ENCODE data around the gene CBX8.

Gene CBX8

DNA sequence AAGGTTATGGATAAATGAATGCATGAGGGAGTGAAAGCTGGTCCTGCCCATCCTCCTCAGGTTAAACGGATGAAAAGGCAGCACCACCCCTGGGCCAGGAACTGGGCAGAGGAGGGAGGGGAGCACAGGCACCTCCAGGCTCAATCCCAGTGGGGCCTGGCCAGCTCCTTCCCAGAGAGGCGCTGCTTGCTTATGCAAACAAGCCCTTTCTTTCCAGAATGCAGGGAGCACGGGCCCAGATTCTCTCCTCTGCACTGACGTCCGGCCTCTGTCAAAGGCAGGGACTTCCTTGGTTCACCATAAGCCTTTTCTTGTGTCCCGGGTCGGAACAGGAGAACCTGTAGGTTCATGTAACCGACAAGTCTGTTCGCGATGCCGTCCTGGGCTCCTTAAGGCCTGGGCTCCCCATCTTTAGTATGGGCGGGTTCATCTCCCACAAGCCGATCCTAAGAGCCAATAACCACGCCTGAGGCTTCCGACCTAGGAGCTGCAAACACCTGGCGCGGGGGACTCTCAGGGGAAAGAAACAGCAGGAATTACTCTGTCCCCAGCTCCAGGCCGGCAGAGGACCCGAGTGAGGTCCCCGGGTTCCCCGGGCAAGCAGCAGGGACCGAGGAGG is 49.9 kb downstream of the CBX8 start:
- DNase-seq (ENCODE audit: low read depth, low spot score), result no peak
- Histone ChIP-seq H3K36me3 (ENCODE audit: insufficient read depth, low read length) (no peaks in the 10 kb centered on the region), H3K4me3 (no peak overlapping the region), H3K9me3 (ENCODE audit: low read depth, low read length) (no peaks in the 10 kb centered on the region), H3K9ac (ENCODE audit: insufficient read length) (no peak overlapping the region), H3K27ac (no peak overlapping the region)
- no peak for TF ChIP-seq EZH2 (IDR thresholded peaks at IDR 0.05)
- TF ChIP-seq POLR2AphosphoS5 (IDR thresholded peaks at IDR 0.05; ENCODE audit: borderline replicate concordance, low read depth, low read length), result no peak
- no peak for TF ChIP-seq FOXP2 (optimal IDR thresholded peaks at IDR 0.05; ENCODE audit: control extremely low read depth, extremely low read length, insufficient read depth)

GRCh38 chr17:79745641-79746105 is 51.2 kb downstream of the CBX8 start:
- TF ChIP-seq POLR2AphosphoS5 (IDR thresholded peaks at IDR 0.05; ENCODE audit: borderline replicate concordance, low read depth, low read length) (no peak), FOXP2 (optimal IDR thresholded peaks at IDR 0.05; ENCODE audit: control extremely low read depth, extremely low read length, insufficient read depth) (no peak), EZH2 (IDR thresholded peaks at IDR 0.05) (no peak)
- Histone ChIP-seq H3K27ac (no peak overlapping the region), H3K9ac (ENCODE audit: insufficient read length) (no peak overlapping the region), H3K9me3 (ENCODE audit: low read depth, low read length) (no peaks in the 10 kb centered on the region), H3K36me3 (ENCODE audit: insufficient read depth, low read length) (no peaks in the 10 kb centered on the region), H3K4me3 (no peak overlapping the region)
- DNase-seq (ENCODE audit: low read depth, low spot score), result no peak

DNA sequence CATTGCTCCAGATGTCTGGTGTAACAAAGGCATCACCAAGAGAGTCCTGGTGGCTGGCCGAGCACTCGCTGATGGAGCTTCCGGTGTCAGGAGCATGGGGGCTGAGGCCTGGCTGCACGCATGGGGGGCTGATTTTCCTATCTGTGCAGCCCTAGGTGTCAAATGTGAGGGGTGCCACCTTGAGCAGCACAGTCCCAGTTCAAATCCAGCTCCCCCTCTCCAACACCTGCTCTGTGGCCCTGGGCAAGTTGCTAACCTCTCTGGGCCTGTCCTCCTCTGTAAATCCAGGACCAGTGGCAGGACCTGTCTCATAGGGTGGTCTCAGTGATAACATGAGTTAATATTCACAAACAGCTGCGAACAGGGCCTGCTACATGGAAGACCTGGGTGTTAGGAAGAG is 53.3 kb downstream of the CBX8 start:
- no peak for TF ChIP-seq POLR2AphosphoS5 (IDR thresholded peaks at IDR 0.05; ENCODE audit: borderline replicate concordance, low read depth, low read length)
- TF ChIP-seq FOXP2 (optimal IDR thresholded peaks at IDR 0.05; ENCODE audit: control extremely low read depth, extremely low read length, insufficient read depth), result no peak
- no peak for TF ChIP-seq EZH2 (IDR thresholded peaks at IDR 0.05)
- H3K9ac ChIP-seq (ENCODE audit: insufficient read length), result no peak overlapping the region

DNA sequence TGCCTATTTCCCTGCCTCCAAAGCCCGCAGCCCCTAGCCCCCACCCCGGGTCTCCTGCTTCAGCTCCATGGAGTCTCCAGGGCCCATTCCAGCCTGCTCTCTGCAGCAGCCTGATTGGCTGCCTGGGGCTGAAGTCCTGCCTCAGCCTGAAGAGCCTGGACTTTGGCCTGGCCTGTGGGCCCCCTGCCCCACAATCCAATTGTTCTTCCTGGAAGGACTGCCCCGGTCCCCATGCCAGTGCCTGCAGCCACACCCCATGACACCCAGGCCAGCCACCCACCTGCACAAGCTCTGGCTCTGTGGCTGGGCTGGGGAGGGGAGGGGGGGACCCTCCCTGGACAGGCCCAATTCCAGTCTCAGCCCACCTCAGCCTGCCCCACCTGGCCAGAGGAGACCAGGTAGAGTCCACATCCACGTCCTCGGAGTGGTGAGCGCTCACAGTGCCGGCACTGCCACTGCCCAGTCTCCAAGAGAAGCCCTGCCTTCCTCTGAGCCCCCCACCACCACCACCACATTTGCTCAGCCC is 53.9 kb downstream of the CBX8 start:
- Histone ChIP-seq H3K4me3 (no peak overlapping the region), H3K27ac (no peak overlapping the region), H3K36me3 (ENCODE audit: insufficient read depth, low read length) (no peaks in the 10 kb centered on the region), H3K9me3 (ENCODE audit: low read depth, low read length) (no peaks in the 10 kb centered on the region), H3K9ac (ENCODE audit: insufficient read length) (no peak overlapping the region)
- DNase-seq (ENCODE audit: low read depth, low spot score), result no peak
- TF ChIP-seq EZH2 (IDR thresholded peaks at IDR 0.05), result no peak
- no peak for TF ChIP-seq POLR2AphosphoS5 (IDR thresholded peaks at IDR 0.05; ENCODE audit: borderline replicate concordance, low read depth, low read length)
- no peak for TF ChIP-seq FOXP2 (optimal IDR thresholded peaks at IDR 0.05; ENCODE audit: control extremely low read depth, extremely low read length, insufficient read depth)

More for the DNA sequence above, 53.3 kb downstream of the CBX8 start:
- H3K4me3 ChIP-seq, result no peak overlapping the region
- no peaks in the 10 kb centered on the region for H3K9me3 ChIP-seq (ENCODE audit: low read depth, low read length)
- H3K27ac ChIP-seq, result no peak overlapping the region
- no peak for DNase-seq (ENCODE audit: low read depth, low spot score)
- no peaks in the 10 kb centered on the region for H3K36me3 ChIP-seq (ENCODE audit: insufficient read depth, low read length)

DNA sequence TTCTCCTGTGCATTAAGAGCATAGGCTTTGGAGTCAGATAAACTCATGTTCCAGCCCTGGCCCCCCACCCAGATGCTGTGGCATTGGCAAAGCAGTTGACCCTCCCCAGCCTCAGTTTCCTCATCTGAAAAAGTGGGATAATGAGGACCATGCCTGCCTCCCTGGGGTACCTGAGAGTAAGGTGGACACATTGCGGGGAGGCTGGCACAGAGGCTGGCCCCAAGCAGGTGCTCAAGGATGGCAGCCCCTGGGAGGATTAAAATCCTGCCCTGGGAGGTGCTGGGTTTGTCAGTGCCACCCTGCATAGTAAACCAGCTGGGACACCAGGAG is 54.3 kb downstream of the CBX8 start:
- no peak overlapping the region for H3K4me3 ChIP-seq
- H3K36me3 ChIP-seq (ENCODE audit: insufficient read depth, low read length), result no peaks in the 10 kb centered on the region
- DNase-seq (ENCODE audit: low read depth, low spot score), result no peak
- H3K9ac ChIP-seq (ENCODE audit: insufficient read length), result no peak overlapping the region
- no peak for TF ChIP-seq FOXP2 (optimal IDR thresholded peaks at IDR 0.05; ENCODE audit: control extremely low read depth, extremely low read length, insufficient read depth)
- no peak for TF ChIP-seq POLR2AphosphoS5 (IDR thresholded peaks at IDR 0.05; ENCODE audit: borderline replicate concordance, low read depth, low read length)
- no peak for TF ChIP-seq EZH2 (IDR thresholded peaks at IDR 0.05)
- no peak overlapping the region for H3K27ac ChIP-seq
- H3K9me3 ChIP-seq (ENCODE audit: low read depth, low read length), result no peaks in the 10 kb centered on the region

Measured in SK-N-MC (cell line).